A549 treated with Mapracorat at 1 μM for 4 hours (cell line): ENCODE results near the gene QRFPR. TPM values are rescaled to one million over a fixed set of nuclear protein-coding genes. Genes with fewer than 3 reads are reported as not detected.

Experiments
- total RNA-seq: library from RNA; stranded (reverse); fragments of 200-300 nt; extraction: Qiagen RNA extraction; gene quantifications from 5 replicates; pipeline ENCODE4 v1.2.3, GENCODE V29; 2022

Gene QRFPR
- not detected in 5 replicates for total RNA-seq

GRCh38 chr4:121380776-121381462, at the start of gene QRFPR:
TSS of gene QRFPR (minus strand) at chr4:121381018. CDS start at chr4:121380647, 371 bp downstream.

Other genes with a start within 250 kb of the QRFPR start
- 0.12 to 0.56 TPM (median 0.44 TPM) in 5 replicates for gene TNIP3, start 216.7 kb downstream of the QRFPR start, total RNA-seq